DND-41 (cell line): ENCODE data around the gene SOD1.

ENCODE experiments used
- ATAC-seq: fragments of 200-7000 bp; cut with Tn5 transposase; 3 replicates; pipeline ENCODE4 v1.9.1; 2021; ENCODE audit warnings: low read depth; ENCODE audit not compliant: insufficient read depth
- DNase-seq: peaks from one replicate; pipeline ENCODE4 v3.0.0-alpha.2; 2020
- H2AFZ ChIP-seq: 2 replicates; pipeline ENCODE4 v1.6.0; 2012; ENCODE audit warnings: low read depth, low read length
- H3K27ac ChIP-seq: 2 replicates; pipeline ENCODE4 v1.5.1; 2012; ENCODE audit warnings: low read length, inconsistent platforms
- H3K27me3 ChIP-seq: fragments of 200-600 bp; sonication (generic); 2 replicates; pipeline ENCODE4 v1.6.0; 2012; ENCODE audit warnings: low read length, mild to moderate bottlenecking, inconsistent platforms; ENCODE audit not compliant: insufficient read depth, poor library complexity
- H3K36me3 ChIP-seq: 2 replicates; pipeline ENCODE4 v1.5.1; 2012; ENCODE audit warnings: low read length, inconsistent platforms; ENCODE audit not compliant: insufficient read depth
- H3K4me1 ChIP-seq: 2 replicates; pipeline ENCODE4 v1.5.1; 2012; ENCODE audit warnings: mild to moderate bottlenecking, low read length; ENCODE audit not compliant: insufficient read depth
- H3K4me2 ChIP-seq: 2 replicates; pipeline ENCODE4 v1.6.0; 2012; ENCODE audit warnings: mild to moderate bottlenecking, moderate library complexity, low read length, inconsistent platforms; ENCODE audit not compliant: insufficient read depth
- H3K4me3 ChIP-seq, 2 experiments: fragments of 200-600 bp in 1 of 2; shearing (Covaris generic) in 1 of 2; 2 replicates each; pipeline ENCODE4 v1.5.1; 2012 to 2016; ENCODE audit warnings: inconsistent platforms in 2 of 2, low read length in 2 of 2, mild to moderate bottlenecking in 2 of 2, low read depth in 1 of 2, moderate library complexity in 1 of 2
- H3K79me2 ChIP-seq: 2 replicates; pipeline ENCODE4 v1.6.0; 2012; ENCODE audit warnings: low read length, inconsistent platforms; ENCODE audit not compliant: insufficient read depth
- H3K9ac ChIP-seq: 2 replicates; pipeline ENCODE4 v1.6.0; 2012; ENCODE audit warnings: low read depth, mild to moderate bottlenecking, inconsistent platforms, low read length, moderate library complexity
- H3K9me3 ChIP-seq: 2 replicates; pipeline ENCODE4 v1.5.1; 2012; ENCODE audit warnings: low read length, moderate library complexity, mild to moderate bottlenecking, inconsistent platforms; ENCODE audit not compliant: insufficient read depth, severe bottlenecking
- H4K20me1 ChIP-seq: 2 replicates; pipeline ENCODE4 v1.6.0; 2012; ENCODE audit warnings: low read length; ENCODE audit not compliant: insufficient read depth
- CTCF ChIP-seq: IDR thresholded peaks from 2 replicates; pipeline ENCODE4 v1.5.1; 2012; ENCODE audit warnings: borderline replicate concordance, low read length, moderate library complexity, mild to moderate bottlenecking; ENCODE audit not compliant: poor library complexity, severe bottlenecking; ENCODE audit errors: extremely low read depth
- EZH2 ChIP-seq: IDR thresholded peaks from 3 replicates; pipeline ENCODE4 v1.6.1; 2012; ENCODE audit warnings: borderline replicate concordance, low read depth, mild to moderate bottlenecking, moderate library complexity, low read length, inconsistent platforms; ENCODE audit not compliant: severe bottlenecking

SOD1 gene

DNA sequence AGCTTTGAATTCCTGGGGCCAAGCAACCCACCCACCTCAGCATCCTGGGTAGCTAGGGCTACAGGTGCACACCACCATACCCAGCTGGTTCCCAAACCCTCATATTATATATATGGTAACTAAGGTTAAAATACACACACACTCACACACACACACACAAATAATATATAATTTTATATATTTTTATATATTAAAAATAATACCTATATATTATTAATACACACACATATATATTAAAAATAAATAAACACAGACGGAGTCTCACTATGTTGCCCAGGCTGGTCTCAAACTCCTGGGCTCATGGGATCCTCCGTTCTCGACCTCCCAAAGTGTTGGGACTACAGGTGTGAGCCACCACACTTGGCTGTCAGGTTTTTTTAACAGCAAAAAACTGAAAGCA is 40.5 kb downstream of the SOD1 start:
- H3K9ac ChIP-seq = no peak overlapping the region
- H3K27me3 ChIP-seq = no peaks in the 10 kb centered on the region
- peaks cover 95% of the 10 kb centered on the region for H3K36me3 ChIP-seq
- H3K9me3 ChIP-seq = no peaks in the 10 kb centered on the region
- H3K79me2 ChIP-seq = peaks cover 33% of the 10 kb centered on the region
- H3K4me3 ChIP-seq = no peak overlapping the region
- H3K4me2 ChIP-seq = no peak overlapping the region
- H3K4me1 ChIP-seq = no peaks in the 10 kb centered on the region
- no peak overlapping the region for H2AFZ ChIP-seq
- TF ChIP-seq CTCF (no peak), EZH2 (no peak)
- no peak overlapping the region for H3K27ac ChIP-seq
- DNase-seq = no peak
- H4K20me1 ChIP-seq = peaks cover 19% of the 10 kb centered on the region; the same call in 1 of the 2 replicates
- no peak for ATAC-seq

DNA sequence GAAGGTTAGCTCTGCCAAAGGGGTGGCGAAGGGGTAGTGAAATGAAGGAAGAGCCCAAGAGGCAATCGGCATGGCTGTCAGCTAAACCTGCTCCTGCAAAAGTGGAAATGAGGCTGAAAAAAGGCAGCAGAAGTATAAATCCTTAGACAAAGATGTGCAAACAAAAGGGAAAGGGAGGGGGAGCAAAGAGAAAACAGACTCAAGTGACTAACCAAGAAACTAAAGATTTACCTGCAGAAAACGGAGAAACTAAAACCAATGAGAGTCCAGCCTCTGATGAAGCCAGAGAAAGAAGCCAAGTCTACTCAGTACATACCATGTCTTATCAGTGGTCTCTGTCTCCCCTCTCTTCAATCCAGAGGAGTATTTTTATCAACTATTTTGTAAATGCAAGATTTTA is 47.1 kb downstream of the SOD1 start:
- peaks cover 49% of the 10 kb centered on the region for H3K36me3 ChIP-seq
- TF ChIP-seq EZH2 = no peak
- no peak for TF ChIP-seq CTCF
- peaks cover 71% of the 10 kb centered on the region for H4K20me1 ChIP-seq

GRCh38 chr21:31707499-31707898 is 48.0 kb downstream of the SOD1 start:
- TF ChIP-seq CTCF (no peak), EZH2 (no peak)
- H3K79me2 ChIP-seq = peaks cover 98% of the 10 kb centered on the region
- DNase-seq (no peak), ATAC-seq (no peak)
- no peak overlapping the region for H3K4me3 ChIP-seq
- H2AFZ ChIP-seq = no peak overlapping the region
- H3K4me2 ChIP-seq = no peak overlapping the region
- H3K9me3 ChIP-seq = no peaks in the 10 kb centered on the region
- no peak overlapping the region for H3K9ac ChIP-seq
- no peaks in the 10 kb centered on the region for H3K27me3 ChIP-seq
- H3K4me1 ChIP-seq = no peaks in the 10 kb centered on the region
- H4K20me1 ChIP-seq = peaks cover 79% of the 10 kb centered on the region
- peaks cover 40% of the 10 kb centered on the region for H3K36me3 ChIP-seq
- H3K27ac ChIP-seq = no peak overlapping the region

More for the DNA sequence above, 47.1 kb downstream of the SOD1 start:
- no peak overlapping the region for H3K4me3 ChIP-seq
- no peak overlapping the region for H3K27ac ChIP-seq
- no peak for DNase-seq
- no peaks in the 10 kb centered on the region for H3K9me3 ChIP-seq
- H3K4me1 ChIP-seq = no peaks in the 10 kb centered on the region
- H3K79me2 ChIP-seq = peaks cover 91% of the 10 kb centered on the region
- no peak overlapping the region for H3K4me2 ChIP-seq
- H2AFZ ChIP-seq = no peak overlapping the region
- H3K9ac ChIP-seq = no peak overlapping the region
- H3K27me3 ChIP-seq = no peaks in the 10 kb centered on the region
- no peak for ATAC-seq

DNA sequence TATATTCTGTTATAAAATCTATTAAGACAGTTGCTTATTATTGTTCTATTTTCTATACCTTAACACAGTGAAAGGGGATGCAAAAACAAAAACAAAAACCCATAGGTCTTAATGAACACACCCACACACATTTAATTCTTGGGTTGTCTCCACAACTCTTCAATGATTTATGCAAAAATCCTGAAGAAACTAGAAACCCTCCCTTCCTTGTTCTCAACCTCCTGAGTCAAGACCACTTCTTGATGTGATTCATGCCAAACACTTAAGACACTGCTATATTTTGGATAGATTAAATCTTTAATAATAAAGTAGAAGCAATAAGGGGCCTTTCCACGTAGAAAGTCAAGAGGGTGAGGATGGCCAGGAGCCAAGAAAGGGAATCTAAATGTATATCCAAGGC is 49.0 kb downstream of the SOD1 start:
- Histone ChIP-seq H3K9me3 (no peaks in the 10 kb centered on the region), H4K20me1 (peaks cover 84% of the 10 kb centered on the region), H3K79me2 (peaks cover 99% of the 10 kb centered on the region), H3K4me2 (no peak overlapping the region), H3K4me3 (no peak overlapping the region), H2AFZ (no peak overlapping the region), H3K9ac (no peak overlapping the region), H3K36me3 (peaks cover 30% of the 10 kb centered on the region), H3K4me1 (no peaks in the 10 kb centered on the region), H3K27ac (no peak overlapping the region), H3K27me3 (no peaks in the 10 kb centered on the region)
- DNase-seq = no peak
- TF ChIP-seq CTCF (no peak), EZH2 (no peak)
- ATAC-seq = no peak
